ENCODE measurements around the gene NR1I2. TPM values are rescaled to one million over a fixed set of nuclear protein-coding genes. Genes with fewer than 3 reads are reported as not detected.

The NR1I2 gene
- total and polyA plus RNA-seq, 2 donors (not counting 3 experiments of a cell fraction or from before 2014, with no cell fraction given): 0.03 TPM; not detected in 1

DNA sequence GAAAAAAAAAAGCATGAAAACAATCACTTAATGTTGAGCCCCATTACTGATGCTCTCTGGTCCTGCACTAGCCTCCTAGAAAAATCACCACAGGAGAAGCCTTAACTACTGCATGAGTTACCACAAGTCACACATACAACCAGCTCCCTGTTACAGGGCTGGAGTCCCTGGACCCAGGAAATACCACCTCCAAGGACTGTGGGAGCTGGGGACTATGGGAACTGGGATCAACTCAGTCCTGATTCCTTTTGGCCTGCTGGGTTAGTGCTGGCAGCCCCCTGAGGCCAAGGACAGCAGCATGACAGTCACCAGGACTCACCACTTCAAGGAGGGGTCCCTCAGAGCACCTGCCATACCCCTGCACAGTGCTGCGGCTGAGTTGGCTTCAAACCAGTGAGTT is 559 bp downstream of the NR1I2 start:
- intact Hi-C loops (cut with micrococcal nuclease): no loop called here
- Histone ChIP-seq H3K9me3 (replicated peaks; ENCODE audit: control insufficient read depth, insufficient read depth, low read length) (no peaks in the 10 kb centered on the region), H3K27ac (ENCODE audit: insufficient read depth, low read depth, low read length) (no peak overlapping the region), H3K4me2 (ENCODE audit: insufficient read depth, low read length) (no peak overlapping the region), H3K4me1 (ENCODE audit: control insufficient read depth, extremely low read depth, insufficient read depth, low read length) (no peaks in the 10 kb centered on the region), H3K9ac (replicated peaks; ENCODE audit: extremely low read depth, insufficient read depth, low read length) (no peak overlapping the region), H2AFZ (ENCODE audit: low read depth, low read length) (no peak overlapping the region), H3K36me3 (ENCODE audit: control insufficient read depth in 2 of 2, extremely low read depth in 1 of 2, insufficient read depth in 2 of 2, low read length in 2 of 2) (no peaks in the 10 kb centered on the region), H4K20me1 (replicated peaks; ENCODE audit: control insufficient read depth, extremely low read depth, insufficient read depth, low read length) (no peaks in the 10 kb centered on the region), H3K27me3 (ENCODE audit: control insufficient read depth in 2 of 2, insufficient read depth in 2 of 2, low read length in 2 of 2) (no peaks in the 10 kb centered on the region), H3K9me1 (replicated peaks; ENCODE audit: control insufficient read depth, extremely low read depth, insufficient read depth, low read length) (no peaks in the 10 kb centered on the region), H3K4me3 (replicated peaks in 1 of 3; ENCODE audit: insufficient read depth in 1 of 3, low read depth in 1 of 3, low read length in 3 of 3) (no peak overlapping the region), H3K79me2 (ENCODE audit: control insufficient read depth, insufficient read depth, low read length) (no peaks in the 10 kb centered on the region)
- CTCF ChIA-PET: no interaction called here
- DNase-seq (ENCODE audit: low read depth, low spot score) (no peak), FAIRE-seq (no peak)
- no TSS peak for BruUV-seq (replicated peaks)
- TF ChIP-seq EZH2 (IDR thresholded peaks at IDR 0.05; ENCODE audit: borderline replicate concordance, low read depth, low read length, severe bottlenecking) (no peak), GATA2 (IDR thresholded peaks at IDR 0.05; ENCODE audit: insufficient read depth, insufficient read length, low read depth, low read length) (no peak), POLR2A (IDR thresholded peaks at IDR 0.05; ENCODE audit: low read depth, low read length) (no peak), FOS (IDR thresholded peaks at IDR 0.05; ENCODE audit: borderline replicate concordance, insufficient read depth, low read length) (no peak), JUN (IDR thresholded peaks at IDR 0.05; ENCODE audit: borderline replicate concordance, insufficient read depth, insufficient read length, low read depth) (no peak), MYC (IDR thresholded peaks at IDR 0.05; ENCODE audit: low read depth, low read length) (no peak)
- TF ChIP-seq, protein P1, sequence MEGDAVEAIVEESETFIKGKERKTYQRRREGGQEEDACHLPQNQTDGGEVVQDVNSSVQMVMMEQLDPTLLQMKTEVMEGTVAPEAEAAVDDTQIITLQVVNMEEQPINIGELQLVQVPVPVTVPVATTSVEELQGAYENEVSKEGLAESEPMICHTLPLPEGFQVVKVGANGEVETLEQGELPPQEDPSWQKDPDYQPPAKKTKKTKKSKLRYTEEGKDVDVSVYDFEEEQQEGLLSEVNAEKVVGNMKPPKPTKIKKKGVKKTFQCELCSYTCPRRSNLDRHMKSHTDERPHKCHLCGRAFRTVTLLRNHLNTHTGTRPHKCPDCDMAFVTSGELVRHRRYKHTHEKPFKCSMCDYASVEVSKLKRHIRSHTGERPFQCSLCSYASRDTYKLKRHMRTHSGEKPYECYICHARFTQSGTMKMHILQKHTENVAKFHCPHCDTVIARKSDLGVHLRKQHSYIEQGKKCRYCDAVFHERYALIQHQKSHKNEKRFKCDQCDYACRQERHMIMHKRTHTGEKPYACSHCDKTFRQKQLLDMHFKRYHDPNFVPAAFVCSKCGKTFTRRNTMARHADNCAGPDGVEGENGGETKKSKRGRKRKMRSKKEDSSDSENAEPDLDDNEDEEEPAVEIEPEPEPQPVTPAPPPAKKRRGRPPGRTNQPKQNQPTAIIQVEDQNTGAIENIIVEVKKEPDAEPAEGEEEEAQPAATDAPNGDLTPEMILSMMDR (IDR thresholded peaks at IDR 0.05; ENCODE audit: extremely low read depth in 1 of 2, insufficient read depth in 1 of 2, low read depth in 1 of 2, low read length in 2 of 2): no peak
- TF ChIP-seq, protein P2, sequence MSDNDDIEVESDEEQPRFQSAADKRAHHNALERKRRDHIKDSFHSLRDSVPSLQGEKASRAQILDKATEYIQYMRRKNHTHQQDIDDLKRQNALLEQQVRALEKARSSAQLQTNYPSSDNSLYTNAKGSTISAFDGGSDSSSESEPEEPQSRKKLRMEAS (IDR thresholded peaks at IDR 0.05; ENCODE audit: insufficient read depth, insufficient read length): no peak
- POLR2A ChIA-PET: no interaction called here
- dilution Hi-C loops (cut with MboI; ENCODE audit: extremely low pct_ligation_motif_present, low sequenced_read_pairs): no loop called here
